GM19372 (cell line): ENCODE data around the gene C1QTNF8.

Source experiments
- ATAC-seq: cut with Tn5 transposase; IDR thresholded peaks from one replicate; pipeline ENCODE4 v1.9.1; 2021; ENCODE audit warnings: mild to moderate bottlenecking, low read depth, moderate library complexity; ENCODE audit not compliant: unreplicated experiment

C1QTNF8 gene

DNA sequence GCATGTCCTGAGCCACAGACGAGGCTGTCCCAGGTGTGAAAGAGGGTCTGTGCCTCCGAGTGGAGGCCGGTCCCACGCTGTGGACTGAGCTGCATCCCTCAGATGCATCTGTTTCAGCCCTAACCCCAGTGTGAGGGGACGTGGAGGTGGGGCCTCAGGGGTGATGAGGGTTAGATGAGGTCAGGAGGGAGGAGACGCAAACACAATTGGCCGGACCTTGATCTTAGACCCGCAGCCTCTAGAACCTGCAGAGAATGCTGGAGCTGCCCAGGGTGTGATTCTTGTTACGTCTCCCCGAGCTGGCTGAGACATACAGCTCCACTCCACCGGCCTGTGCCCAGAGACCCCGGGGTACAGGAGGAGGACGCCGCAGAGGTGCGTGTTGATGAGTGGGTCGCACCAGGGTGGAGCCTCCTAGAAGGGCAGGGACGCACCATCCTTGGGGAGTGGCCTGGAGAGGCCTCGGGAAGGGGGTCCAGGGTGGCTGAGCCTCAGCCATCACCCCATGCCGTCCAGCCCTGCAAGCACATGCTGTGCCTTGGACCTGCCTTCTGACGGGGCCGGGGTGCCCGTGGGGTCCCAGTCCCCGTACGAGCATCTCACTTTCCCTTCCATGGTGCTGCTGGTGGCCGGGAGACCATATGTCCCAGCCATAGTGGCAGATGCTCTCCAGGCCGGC lies 16.6 kb upstream of the C1QTNF8 start:
- no peak for ATAC-seq

DNA sequence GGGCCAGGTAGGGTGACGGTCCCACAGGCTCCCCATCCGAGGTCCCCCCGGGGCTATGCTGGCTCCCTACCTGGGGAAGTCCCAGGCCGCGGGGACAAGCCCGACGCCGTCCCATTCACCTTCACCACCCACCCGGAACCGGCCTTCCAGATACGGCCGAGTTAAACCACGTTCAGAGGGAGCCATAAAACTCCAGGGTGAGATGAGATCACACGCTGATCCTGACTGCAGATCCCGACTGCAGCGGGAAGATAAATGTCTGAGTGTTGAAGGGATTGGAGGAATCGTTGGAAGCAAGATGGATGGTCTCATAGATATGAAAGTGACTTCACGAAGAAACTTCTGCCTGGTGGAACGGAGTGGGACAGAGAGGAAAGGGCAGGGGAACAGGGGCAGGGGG lies 13.6 kb upstream of the C1QTNF8 start:
- ATAC-seq = no peak

DNA sequence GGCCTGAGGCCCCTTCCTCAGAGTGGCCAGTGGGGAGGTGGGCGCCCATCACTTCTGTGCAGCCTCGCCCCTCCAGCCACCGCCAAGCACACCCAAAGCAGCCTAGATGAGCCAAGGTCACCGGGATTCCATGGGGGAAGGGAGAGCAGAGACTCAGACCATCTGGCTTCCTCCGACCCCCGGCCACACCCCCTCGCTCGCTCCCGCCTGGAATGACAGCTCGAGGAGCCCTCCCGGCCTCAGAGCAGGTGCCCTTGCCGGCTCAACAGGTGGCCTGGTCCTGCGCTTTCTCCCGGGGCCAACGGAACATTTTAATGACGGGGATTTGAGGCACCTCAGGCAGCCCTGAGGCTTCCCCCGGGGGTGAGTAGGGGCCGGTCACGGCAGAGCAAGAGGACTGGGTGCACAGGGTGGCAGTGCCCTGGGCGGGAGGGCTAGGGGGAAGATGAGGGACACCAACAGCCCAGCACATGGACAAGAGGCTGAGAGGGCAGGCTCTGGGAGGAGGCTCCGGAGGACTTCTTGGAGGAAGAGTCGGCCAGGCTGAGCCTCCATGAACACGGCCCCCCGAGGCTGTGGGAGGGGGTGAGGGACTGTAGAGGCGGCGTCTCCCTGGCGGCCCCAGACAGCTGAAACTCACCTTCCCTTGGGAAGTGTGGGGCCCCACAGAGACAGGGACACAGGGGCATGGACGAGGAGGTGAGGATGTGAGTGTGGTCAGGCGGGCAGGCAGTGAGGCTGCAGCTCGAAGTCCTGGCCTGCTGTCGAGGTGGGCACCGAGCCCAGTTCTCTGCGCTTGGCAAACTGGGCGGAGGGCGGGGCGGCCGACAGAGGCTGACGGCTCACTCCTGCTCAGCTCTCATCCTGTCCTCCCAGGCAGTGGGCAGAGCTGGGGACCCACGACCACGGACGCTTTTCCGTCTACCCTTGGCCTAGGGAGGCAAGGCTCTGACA lies 12.5 kb upstream of the C1QTNF8 start:
- no peak for ATAC-seq

DNA sequence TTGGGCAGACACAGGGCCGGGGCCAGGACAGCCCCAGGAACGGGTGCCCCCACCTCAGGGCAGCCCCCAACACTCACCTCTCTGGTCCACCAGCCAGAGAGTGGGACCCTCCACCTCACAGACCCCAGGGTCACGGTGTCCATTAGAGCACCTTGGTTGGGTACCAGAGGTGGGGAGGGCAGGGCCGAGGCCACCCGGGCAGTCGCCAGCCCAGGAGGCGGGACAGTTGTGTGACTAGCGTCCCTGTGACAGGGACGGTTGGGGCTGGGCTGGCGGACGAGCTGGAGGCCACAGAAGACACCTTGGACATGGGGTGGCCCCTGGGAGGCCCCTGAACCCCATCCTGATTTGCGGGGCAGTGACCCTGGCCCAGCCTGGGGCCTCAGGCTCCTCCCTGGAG lies 11.7 kb upstream of the C1QTNF8 start:
- no peak for ATAC-seq

DNA sequence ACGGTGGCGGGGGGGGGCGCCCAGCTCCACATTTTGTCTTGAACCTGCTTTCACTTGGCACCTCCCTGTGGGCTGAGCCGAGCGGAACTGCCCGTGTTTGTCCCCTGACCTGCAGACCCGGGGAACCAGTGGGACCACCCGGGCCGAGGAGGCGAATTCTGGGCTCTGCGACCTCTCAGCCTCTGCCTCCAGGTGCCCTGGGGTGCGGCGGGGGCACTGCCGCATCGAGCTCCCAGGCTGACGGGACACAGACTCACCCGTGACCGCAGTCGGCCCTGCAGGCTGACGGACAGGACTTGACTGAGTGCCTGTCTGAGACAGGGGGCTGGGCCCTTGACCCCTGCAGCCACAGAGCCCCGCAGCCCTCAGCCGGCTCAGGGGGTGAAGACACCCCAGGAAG lies 11.1 kb upstream of the C1QTNF8 start:
- ATAC-seq = no peak

DNA sequence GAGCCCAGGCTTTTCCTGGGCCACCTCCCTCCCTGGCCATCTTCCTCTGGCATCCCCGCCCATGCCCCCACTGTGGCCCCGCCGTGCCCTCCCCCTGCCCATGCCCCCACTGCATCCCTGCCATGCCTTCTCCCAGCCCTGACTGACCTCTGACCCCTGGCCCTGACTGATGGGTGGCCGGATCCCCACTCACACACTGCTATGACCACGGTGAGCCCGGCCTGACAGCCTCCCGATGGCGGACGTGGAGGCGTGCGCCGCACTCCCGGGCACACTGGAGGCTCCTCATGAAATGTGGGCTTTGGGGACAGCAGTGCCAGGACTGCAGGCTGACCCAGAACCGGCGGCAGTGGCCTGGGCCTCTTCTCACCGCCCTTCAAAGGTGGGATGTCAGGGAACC lies 10.6 kb upstream of the C1QTNF8 start:
- no peak for ATAC-seq

DNA sequence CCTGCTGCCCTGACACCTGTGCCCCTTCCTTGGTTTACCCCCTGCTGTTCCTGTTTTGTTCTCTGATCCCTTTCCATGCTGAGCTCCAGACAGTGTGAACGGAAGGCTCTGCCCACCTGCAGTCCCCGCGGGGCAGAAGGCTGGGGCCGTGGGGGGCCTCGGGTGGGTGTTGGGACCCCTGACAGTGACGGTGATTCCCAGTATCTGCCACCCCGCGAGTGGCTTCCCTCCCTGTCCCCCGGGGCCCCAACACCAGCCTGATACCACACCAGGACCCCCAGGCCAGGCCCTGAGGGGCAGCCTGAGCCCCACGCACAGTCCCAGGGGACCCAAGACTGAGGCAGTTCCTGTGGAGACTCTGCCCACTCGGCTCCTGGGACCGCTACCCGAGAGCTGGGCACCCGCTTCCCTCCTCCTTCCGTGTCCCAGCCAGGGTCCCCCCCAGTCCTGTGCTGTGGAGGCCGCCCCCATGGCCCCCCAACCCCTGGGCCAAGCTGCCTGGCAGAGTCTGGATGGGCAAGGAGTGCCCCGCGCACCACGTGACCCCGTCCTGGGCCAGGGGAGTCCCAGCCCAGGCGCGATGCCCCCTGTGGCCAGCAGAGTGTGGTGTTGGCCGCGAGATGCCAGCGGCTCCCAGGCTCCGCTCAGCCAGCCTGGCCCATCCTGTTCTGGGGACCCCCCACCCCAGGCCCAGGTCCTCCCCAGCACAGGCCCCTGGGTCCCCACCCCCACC lies 10.0 kb upstream of the C1QTNF8 start:
- no peak for ATAC-seq

DNA sequence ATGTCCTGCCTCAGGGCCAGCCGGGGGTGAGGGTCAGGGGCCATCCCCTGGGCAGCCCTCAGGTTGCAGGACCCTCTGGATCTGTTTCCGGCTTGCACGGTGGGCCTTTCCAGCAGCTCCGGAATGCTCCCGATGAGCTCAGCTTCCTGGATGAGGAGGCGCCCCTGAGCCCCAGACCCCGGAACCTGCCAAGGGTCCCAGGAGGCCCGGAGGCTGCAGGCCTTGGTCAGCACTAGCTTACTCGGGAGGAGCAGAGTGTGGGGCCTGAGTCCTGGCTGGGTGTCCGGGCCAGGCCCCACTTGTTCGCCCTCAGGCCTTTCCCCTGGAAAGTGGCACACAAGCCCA lies 7.6 kb upstream of the C1QTNF8 start:
- no peak for ATAC-seq

DNA sequence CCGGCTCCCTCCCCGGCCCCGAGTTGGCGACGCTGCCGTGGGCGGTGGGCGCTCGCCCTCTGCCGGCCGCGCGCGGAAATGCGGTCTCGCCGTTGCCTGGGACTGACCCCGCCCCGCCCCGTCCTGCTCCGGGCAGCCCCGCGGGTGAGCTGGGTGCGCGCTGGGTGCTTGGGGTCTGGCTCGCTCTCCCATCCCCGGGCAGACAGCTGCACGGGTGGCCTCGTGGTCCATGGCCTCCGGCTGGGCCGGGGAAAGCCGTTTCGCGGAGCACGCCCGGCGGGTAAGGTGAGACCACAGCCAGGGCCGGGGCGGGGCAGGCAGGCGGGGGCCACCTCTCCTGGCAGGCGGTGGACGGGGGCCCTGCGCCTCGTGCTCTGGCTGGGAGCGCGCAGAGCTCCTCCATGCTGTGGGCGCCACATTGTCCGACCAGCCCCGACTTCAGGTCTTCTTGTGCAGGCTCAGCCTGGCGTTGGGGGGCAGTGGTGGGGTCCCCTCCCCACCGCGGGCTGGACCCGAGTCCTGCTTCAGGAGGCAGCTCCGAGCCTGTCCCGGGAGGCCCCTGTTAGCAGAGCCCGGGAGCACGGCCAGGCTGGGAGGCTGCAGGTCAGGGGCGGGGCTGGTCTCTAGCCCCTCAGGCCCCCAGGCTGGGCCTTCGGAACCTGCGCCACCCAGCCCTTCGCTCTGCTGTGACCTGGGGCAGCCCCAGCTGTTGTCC lies 7.0 kb upstream of the C1QTNF8 start:
- no peak for ATAC-seq

DNA sequence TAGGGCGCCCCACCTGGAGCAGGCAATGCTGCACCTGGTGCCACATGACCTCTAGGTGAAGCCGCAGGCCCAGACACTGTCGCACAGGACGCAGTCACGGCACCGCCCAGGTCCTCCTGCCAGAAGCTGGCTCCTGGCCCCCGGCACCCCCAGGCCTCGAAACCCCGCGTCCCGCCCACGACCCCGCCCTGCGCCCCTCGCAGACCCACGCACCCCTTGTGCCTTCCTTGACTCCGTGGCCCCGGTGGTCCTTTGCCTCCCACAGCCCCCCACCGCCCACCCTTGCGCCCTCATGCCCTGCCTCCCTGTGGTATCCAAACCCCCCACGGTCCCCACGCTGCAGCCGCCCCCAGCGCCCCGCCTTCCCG lies 6.3 kb upstream of the C1QTNF8 start:
- ATAC-seq = no peak

DNA sequence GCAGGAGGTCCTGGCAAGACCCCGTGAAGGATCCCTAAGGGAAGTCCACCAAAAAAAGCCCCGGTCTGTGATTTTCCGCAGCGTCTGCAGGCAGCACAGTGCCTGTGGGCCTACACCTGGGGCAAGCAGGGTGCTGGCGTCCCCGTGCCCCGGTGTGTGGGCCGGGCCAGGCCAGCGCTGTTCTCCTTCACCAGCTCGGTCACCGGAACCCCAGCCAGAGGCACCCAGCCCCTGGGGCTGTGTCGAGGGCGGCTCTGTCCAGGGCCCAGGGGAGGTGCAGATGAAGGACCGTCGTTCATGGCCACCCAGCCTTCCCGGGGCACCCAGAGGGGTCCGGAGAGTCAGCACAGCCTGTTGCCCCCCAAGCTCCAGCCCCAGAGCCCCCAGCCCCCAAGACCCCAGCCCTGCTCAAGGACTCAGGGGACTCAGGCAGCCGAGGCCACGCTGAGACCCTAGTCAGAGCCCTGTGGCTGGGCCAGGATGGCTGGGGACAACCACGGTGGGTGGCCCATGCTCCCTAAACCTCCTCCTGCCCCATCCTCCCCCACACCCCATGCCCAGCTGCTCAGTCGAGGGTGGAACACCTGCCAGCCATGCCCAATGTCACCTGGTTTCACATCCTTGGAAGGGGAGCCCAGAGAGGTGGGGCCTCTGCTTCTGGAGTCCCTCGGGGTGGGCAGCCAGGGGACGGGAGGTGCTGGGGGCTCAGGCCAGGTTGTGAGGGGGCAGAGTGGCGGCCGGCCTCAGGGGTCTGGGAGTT lies 5.7 kb upstream of the C1QTNF8 start:
- no peak for ATAC-seq

DNA sequence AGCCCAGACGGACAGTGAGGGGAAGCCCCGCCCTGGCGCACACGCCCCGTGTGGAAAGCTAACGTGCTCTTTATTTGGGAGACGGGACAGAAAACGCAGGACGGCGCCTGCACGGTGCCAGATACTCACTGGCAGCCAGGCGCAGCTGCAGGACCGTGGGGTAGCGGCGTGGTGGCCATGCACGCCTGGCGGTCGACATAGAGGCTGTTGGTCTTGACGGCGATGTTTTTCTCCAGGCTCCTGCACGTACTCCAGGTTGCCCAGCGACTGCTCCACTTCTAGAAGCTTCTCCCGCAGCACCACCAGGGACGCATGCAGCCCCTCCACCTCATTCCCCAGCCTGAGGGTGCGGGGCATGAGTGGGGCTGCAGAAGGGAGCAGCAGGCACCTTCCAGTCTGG lies 5.1 kb upstream of the C1QTNF8 start:
- no peak for ATAC-seq

DNA sequence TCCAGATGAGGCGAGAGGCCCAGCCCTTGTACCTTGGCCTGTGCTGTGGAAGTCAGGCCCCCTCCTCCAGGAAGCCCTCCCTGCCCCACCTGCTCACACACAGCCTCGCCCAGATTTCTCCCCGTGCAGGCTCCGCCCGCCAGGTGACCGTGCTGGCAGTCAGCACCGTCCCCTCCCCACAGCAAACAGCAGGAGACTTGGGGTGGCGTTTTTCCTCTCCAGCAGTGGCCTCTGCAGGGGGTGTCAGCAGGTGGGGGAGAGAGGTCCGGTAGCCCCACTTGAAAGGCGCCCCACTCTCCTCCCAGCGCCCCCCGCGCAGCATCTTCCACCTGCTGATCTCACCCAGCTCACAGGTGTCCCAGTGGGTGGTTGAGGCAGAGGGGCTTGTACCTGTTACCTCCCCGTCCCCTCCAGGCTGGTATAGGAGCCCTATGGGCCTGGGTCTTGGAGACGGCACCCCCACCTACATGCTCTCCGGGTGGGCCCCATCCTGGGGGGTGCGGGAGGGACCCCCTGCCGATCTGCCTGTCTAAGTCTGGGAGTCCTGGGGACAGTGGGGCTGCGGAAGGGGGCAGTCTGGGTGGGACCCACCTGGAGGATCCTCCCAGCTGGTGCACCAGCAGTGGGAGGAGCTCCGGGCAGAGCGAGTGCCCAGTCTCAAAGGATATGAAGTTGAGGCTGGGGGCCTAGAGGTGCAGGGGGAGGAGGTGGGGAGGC lies 4.2 kb upstream of the C1QTNF8 start:
- no peak for ATAC-seq

DNA sequence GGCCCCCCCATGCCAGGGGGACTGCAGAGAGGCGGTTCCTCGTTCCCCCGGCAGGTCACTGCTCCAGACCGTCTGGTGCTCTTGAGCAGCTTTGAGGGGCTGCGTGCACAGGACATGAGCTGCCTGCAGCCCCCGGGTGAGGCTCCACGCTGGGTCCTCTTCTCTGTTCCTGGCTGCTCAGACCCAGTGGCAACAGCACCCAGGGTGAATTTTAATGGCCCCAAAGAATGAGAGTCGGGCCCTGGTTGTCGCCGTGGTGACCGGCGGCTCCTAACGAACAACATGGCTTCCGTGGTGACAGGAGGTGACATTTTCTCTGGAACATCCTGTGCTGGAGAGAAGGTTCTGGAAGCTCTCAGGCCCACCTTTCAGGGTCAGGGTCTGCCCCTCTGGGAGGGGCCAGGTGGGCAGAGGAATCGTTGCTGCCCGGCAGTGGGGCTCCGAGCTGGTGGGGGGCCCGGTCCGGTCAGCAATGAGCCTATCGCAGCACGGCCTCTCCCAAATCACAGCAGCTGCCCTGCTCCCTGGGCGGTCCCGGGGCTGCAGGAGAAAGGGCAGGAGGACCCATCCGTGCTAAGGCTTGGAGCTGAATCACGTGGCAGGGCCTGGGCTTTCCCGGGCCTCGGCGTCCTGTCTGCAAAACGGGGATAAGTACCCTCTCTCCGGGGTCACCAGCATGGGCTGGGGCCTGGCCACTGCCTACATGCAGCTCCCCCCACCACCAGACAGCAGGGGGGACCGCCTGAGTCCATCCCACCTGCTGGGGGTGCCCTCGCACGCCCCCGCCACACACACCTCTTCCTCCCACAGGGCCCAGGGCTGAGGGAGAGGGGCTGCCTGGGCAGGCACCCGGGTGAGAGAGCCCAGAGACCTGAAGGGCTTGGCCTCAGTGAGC lies 3.4 kb upstream of the C1QTNF8 start:
- ATAC-seq = no peak

DNA sequence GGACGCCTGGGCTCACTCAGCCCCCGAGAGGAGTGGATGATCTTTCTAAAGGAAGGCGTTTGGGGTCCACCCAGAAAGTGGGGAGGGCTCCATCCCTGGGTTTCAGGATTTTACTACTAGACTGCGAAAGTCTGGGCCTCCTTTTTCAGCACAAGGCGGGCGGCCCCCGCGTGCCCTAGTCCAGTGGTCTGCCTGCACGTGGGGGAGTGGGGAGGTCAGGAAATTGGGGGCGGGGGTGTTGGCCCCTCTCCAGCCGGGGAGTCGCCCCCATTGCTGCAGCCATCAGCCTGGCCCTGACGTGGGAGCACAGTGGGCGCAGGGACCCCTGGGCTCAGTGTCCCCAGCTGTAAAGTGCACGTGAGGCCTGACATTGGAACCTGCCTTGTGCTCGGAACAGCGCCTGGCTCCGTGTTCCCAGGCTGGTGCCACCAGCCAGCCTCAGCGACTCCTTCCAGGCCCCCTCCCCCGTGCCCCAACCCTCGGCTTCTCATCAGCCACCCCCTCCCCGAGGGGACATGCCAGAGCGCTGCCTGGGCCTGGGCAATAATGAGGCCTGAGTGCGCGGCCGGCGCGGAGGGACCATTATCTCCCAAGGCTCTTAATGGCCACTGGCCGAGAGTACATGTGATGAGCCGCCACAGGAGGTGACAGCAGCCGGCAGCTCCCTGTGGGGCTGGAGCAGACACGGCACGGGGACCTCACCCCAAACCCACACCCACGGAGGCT lies 2.4 kb upstream of the C1QTNF8 start:
- ATAC-seq = no peak

DNA sequence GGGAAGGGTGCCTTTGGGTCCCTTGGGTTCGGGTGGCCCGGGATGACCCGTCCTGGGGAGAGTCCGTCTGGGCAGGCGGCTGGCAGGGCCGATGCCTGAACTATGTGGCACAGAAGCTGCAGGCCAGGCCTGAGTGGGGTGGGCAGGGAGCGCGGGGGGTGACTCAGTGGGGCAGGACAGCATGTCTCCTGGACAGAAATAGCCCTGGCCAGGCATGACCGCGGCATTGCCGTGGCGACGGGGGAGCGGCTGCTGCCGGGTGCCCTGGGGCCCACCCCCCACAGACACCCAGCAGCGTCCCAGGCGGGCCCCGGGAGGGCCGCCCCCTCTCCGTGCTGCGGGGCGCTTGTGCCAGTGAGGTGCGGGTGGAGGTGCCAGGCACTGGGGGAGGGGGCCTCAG lies 1.8 kb upstream of the C1QTNF8 start:
- no peak for ATAC-seq

DNA sequence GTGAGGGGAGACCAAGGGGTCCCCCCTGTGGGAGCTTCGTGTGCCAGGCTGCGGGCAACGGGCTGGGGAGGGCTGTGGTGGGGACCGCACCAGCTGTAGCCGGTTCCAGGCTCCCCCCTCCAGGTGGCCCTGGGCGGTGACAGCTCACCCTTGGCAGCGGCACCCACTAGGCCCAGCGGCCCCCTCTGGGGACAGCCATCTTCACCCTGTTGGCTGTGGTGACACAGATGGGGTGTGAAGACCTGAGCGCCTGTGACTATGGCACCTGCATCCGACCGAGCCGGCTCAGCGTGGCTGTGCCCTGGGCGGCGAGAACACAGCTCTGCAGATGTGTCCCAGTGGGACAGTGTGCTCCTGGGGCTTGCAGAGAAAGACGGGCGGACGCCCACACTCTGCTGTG lies 1.1 kb upstream of the C1QTNF8 start:
- ATAC-seq = no peak
